Activated CD4-positive, alpha-beta T cell treated with anti-CD3 and anti-CD28 coated beads, Interleukin-2, amount 50 U/mL, for 4 hours (primary cell): Measurements from ENCODE around the gene TNFSF8.

ENCODE experiments used
- DNase-seq, 2 experiments: peaks; one replicate each; pipeline ENCODE4 v3.0.0-alpha.2; 2020

The TNFSF8 gene

GRCh38 chr9:114930056-114930812 is at the start of gene TNFSF8:
Gene TNFSF8 (minus strand): TSS chr9:114930591. CDS start chr9:114930303, 288 bp downstream.
- DNase-seq: peak; percentile 62 to 67

GRCh38 chr9:114973216-114973615 is 42.8 kb upstream of the TNFSF8 start:
- DNase-seq: no peak

- DNase-seq: no peak
Measured at GRCh38 chr9:114972510-114973136, 42.2 kb upstream of the TNFSF8 start.

GRCh38 chr9:114969269-114969668 is 38.9 kb upstream of the TNFSF8 start:
- no peak for DNase-seq

- DNase-seq: no peak
Measured at GRCh38 chr9:114968671-114969070, 38.3 kb upstream of the TNFSF8 start.

GRCh38 chr9:114965564-114965963 is 35.2 kb upstream of the TNFSF8 start:
- DNase-seq: no peak

GRCh38 chr9:114962809-114963208 is 32.4 kb upstream of the TNFSF8 start:
- no peak for DNase-seq

GRCh38 chr9:114960276-114960675 is 29.9 kb upstream of the TNFSF8 start:
- DNase-seq: no peak

- no peak for DNase-seq
Measured at GRCh38 chr9:114958844-114959235, 28.4 kb upstream of the TNFSF8 start.

GRCh38 chr9:114958021-114958843 is 27.8 kb upstream of the TNFSF8 start:
- DNase-seq: peak; percentile 42 to 55

- no peak for DNase-seq
Measured at GRCh38 chr9:114957558-114957957, 27.2 kb upstream of the TNFSF8 start.

GRCh38 chr9:114954956-114955582 is 24.7 kb upstream of the TNFSF8 start:
- DNase-seq: no peak

- no peak for DNase-seq
Measured at GRCh38 chr9:114953959-114954358, 23.6 kb upstream of the TNFSF8 start.

- DNase-seq: no peak
Measured at GRCh38 chr9:114953046-114953445, 22.7 kb upstream of the TNFSF8 start.

GRCh38 chr9:114950761-114951160 is 20.4 kb upstream of the TNFSF8 start:
- DNase-seq: no peak

GRCh38 chr9:114947058-114947457 is 16.7 kb upstream of the TNFSF8 start:
- no peak for DNase-seq

- DNase-seq: no peak
Measured at GRCh38 chr9:114945616-114946412, 15.4 kb upstream of the TNFSF8 start.

GRCh38 chr9:114941376-114941775 is 11.0 kb upstream of the TNFSF8 start:
- DNase-seq: no peak

- no peak for DNase-seq
Measured at GRCh38 chr9:114938687-114939575, 8.5 kb upstream of the TNFSF8 start.

- DNase-seq: no peak
Measured at GRCh38 chr9:114937516-114937915, 7.1 kb upstream of the TNFSF8 start.

GRCh38 chr9:114936581-114936980 is 6.2 kb upstream of the TNFSF8 start:
- DNase-seq: no peak
